Activated naive CD8-positive, alpha-beta T cell treated with anti-CD3 and anti-CD28 coated beads, Interleukin-2, amount 50 U/mL, for 16 hours (primary cell): ENCODE measurements around the gene ISG20.
"Not testable (repeated sequence)": the region's sequence is repeated elsewhere in the genome, so short reads cannot be mapped to it uniquely, and the experiment has no call there.

Experiments
- DNase-seq: peaks from one replicate; pipeline ENCODE4 v3.0.0-alpha.2; 2020; ENCODE audit warnings: low read depth, low spot score

ISG20 gene

GRCh38 chr15:88618686-88619085, 20.1 kb upstream of the ISG20 start:
- DNase-seq, result no peak

DNA sequence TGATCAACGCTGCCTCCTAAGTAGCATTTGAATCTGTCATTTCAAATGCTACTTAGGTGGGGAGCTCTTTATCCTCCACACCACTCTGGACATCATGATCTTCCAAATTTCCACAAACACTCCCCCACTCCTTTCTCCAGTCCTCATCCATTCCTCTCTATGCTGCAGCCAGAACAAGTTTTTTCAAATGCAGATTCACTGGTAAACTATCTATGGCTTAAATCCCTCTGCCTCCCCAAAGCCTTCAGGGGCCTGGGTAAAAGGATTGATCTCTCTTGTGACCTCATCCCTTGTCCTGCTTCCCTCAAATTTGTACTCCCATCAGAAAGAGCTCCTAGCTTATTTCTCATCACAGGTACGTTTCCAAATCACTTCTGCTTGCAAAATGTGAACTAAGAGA, 19.0 kb upstream of the ISG20 start:
- no peak for DNase-seq

- peak; percentile 91 for DNase-seq
Observed at GRCh38 chr15:88620995-88621772, 17.6 kb upstream of the ISG20 start, which contains the start of gene AEN. Gene AEN, plus strand, starts transcription at chr15:88621340. Its CDS starts 4,870 bp downstream, at chr15:88626210.

GRCh38 chr15:88621789-88622604, 16.8 kb upstream of the ISG20 start:
- no peak for DNase-seq

DNA sequence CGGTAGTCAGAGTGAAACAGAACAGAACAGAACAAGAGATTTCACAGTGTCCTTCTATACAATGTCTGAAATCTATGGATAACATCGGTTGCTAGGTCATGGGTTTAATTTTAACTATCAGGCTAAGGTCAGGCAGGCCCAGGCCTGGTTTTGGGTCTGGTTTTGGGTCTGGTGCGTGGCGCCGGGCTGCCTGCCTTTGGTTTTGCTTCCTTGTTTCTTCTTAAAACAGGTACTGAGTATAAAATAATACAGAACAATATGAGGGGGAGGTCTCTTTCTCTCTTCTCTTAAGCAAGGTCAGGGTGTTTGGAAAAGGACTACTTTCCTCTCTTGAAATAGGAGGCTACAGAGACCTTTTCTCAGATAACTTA, 16.2 kb upstream of the ISG20 start:
- DNase-seq, result no peak

- no peak for DNase-seq
Observed at GRCh38 chr15:88623061-88623460, 15.8 kb upstream of the ISG20 start.

GRCh38 chr15:88623632-88624031, 15.2 kb upstream of the ISG20 start:
- no peak for DNase-seq

DNA sequence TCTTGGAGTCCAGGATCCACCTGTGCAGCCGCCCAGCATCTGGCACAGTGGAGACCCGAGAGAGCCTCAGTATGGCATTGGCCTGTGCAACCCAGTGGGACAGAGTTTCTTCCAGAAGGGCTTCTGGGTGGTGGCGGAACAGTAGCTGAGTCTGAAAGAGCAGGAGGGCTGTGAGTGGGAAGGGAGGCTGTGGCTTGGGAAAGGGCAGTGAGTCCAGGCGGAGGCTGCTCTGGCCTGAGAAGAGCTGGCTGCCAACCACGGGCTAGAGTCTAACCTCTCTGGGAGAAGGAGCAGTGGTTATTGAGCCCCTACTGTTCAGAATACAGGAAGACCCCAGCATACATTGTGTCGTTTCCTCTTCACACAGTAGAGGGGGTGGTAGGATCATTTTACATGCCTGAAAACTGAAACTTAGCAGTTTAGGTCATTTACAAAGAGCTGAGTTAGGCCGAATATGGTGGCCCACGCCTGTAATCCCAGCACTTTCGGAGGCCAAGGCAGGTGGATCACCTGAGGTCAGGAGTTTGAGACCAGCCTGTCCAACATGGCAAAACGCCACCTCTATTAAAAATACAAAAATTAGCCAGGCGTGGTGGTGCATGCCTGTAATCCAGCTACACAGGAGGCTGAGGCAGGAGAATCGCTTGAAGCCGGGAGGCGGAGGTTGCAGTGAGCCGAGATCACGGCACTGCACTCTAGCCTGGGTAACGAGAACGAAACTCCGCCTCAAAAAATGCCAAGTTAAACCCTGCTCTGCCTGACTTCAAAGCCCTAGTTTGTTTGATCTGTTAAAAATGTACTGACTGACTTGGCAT, 14.5 kb upstream of the ISG20 start:
- DNase-seq, result no peak

- DNase-seq, result no peak
Observed at GRCh38 chr15:88624971-88625490, 13.8 kb upstream of the ISG20 start.

DNA sequence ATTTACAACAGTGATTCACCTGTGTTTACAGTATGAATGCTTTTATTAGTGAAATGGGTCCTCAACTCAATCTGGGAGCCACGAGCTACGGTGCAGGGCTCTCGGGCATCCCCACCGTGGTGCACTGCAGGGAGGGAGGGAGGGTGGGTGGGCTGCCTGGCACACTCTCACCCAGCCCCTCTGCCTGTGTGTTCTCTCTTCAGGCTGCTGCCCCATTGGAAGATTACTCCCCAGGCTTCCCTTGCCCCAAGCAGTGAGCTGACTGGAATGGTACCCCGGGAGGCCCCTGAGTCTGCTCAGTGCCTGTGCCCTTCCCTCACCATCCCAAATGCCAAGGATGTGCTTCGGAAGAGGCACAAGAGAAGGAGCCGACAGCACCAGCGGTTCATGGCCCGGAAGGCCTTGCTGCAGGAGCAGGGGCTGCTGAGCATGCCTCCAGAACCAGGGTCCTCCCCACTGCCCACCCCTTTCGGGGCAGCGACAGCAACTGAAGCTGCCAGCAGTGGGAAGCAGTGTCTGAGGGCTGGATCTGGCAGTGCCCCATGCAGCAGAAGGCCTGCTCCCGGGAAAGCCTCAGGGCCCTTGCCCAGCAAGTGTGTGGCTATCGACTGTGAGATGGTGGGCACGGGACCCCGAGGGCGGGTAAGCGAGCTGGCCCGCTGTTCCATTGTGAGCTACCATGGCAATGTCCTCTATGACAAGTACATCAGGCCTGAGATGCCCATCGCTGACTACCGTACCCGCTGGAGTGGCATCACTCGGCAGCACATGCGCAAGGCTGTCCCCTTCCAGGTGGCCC, 12.7 kb upstream of the ISG20 start:
- DNase-seq, result no peak

DNA sequence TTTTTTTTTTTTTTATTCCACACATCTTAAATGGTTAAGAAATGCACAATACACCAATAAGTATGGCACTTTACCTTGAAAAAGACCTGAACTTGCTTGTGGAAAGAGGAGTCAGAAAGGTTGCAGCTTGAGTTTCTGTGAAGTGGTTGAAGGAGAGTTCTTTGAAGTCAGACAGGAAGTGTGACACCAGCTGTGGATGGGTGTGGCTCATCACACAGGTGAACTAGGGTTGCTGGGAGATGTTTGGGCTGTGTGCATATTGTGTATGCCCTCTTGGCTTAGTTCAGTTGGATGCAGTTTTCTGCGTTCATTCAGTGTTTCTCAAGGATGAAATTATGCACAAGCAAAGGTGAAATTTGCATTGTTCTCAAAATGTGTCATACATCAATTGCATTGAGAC, 11.4 kb upstream of the ISG20 start:
- DNase-seq, result peak; percentile 21

GRCh38 chr15:88628018-88628654, 10.7 kb upstream of the ISG20 start:
- DNase-seq, result no peak

DNA sequence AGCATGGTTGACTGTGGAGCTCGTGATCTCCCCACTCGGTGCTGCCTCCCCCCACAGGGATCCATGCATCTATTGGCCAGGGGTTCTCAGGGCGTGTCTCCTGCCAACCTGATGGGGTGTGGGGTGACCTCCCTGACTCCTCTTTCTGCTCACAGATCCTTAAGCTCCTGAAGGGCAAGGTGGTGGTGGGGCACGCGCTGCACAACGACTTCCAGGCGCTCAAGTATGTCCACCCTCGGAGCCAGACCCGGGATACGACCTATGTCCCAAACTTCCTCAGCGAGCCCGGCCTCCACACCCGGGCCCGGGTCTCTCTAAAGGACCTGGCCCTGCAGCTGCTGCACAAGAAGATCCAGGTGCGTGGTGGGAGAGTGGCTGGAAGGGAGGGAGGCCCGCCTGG, 9.7 kb upstream of the ISG20 start:
- DNase-seq, result no peak

GRCh38 chr15:88630141-88630721, 8.6 kb upstream of the ISG20 start:
- DNase-seq, result no peak

GRCh38 chr15:88630798-88631463, 7.9 kb upstream of the ISG20 start:
- no peak for DNase-seq

DNA sequence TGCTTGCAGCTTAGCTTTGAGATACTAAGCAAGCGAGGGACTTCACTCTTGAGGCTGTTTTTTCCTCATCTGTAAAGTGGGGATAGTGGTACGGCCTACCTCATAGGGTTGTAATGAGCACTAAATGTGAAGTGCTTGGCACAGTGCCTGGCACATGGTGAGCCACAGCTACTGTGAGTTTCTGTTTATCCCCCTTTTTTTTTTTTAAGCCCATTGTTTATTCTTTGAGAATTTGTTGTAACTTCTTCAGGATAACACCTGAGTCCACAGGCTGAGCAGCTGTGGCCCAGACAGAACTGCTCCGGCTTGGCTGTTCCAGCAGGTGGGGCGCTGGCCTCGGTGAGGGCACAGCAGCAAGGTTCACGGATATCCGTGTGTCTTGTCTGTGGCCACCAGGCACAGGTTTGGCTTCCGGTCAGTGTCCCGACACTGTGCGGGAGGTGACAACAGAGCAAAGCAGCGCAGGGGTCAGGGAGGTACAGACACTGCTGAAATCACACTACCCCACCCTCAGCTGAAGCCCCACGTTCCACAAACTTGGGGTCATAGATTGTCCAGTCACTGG, 7.3 kb upstream of the ISG20 start:
- DNase-seq, result no peak

DNA sequence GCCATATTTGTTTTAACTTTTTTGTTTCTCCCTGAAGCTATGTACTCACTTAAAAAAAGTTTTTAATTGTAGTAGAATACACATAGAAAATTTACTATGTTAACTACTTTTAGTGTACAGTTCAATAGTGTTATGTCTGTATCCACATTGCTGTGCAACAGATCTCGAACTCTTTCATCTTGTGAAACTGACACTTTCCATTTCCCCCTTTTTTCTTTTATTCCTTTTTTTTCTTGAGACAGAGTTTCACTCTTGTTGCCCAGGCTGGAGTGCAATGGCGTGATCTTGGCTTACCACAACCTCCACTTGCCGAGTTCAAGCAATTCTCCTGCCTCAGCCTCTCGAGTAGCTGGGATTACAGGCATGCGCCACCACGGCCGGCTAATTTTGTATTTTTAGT, 6.0 kb upstream of the ISG20 start:
- DNase-seq, result not testable (repeated sequence)

DNA sequence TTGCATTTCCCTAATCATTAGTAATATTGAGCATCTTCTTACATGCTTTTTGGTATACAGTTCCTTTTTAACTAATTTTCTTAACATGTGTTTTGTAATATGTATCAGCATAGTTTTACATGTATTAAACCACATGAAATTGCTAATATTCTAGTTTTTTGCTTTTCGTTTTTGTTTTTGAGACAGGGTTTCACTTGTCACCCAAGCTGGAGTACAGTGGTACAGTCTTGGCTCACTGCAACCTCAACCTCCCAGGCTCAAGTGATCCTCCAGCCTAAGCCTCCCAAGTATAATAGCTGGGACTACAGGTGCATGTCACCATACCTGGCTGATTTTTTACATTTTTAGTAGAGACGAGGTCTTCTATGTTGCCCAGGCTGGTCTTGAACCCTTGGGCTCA, 4.4 kb upstream of the ISG20 start:
- no peak for DNase-seq

GRCh38 chr15:88635318-88635717, 3.5 kb upstream of the ISG20 start:
- no peak for DNase-seq
